Neural cell (in vitro differentiated cells): ENCODE data around the gene ETV7. TPM values are rescaled to one million over a fixed set of nuclear protein-coding genes. Genes with fewer than 3 reads are reported as not detected.
A peak's percentile ranks its signal among the peaks of the same experiment; 100 is the strongest.

ENCODE experiments used
- H2AFZ ChIP-seq: fragments of 200-600, 300-800 bp; sonication (generic), shearing (Covaris generic); 2 replicates; pipeline ENCODE4 v1.6.0; 2014; ENCODE audit warnings: low read depth, mild to moderate bottlenecking, antibody characterized with exemption, low read length, moderate library complexity
- H3F3A ChIP-seq: fragments of 200-600 bp; shearing (Covaris generic); 2 replicates; pipeline ENCODE4 v1.6.1; 2016; ENCODE audit warnings: mild to moderate bottlenecking, moderate library complexity, mixed read lengths, antibody characterized with exemption, low read length; ENCODE audit not compliant: insufficient read depth, poor library complexity, severe bottlenecking
- H3K27ac ChIP-seq: fragments of 200-600, 300-800 bp; sonication (generic), shearing (Covaris generic); 2 replicates; pipeline ENCODE4 v1.5.1; 2014; ENCODE audit warnings: mild to moderate bottlenecking, low read length, moderate library complexity
- H3K27me3 ChIP-seq: fragments of 300-800, 200-600 bp; sonication (generic), shearing (Covaris generic); 2 replicates; pipeline ENCODE4 v1.6.0; 2014; ENCODE audit warnings: mild to moderate bottlenecking, low read depth, low read length, moderate library complexity; ENCODE audit not compliant: insufficient read depth
- H3K36me3 ChIP-seq: fragments of 300-800, 200-600 bp; sonication (generic), shearing (Covaris generic); 2 replicates; pipeline ENCODE4 v1.5.1; 2014; ENCODE audit warnings: mild to moderate bottlenecking, antibody characterized with exemption, low read length, moderate library complexity; ENCODE audit not compliant: insufficient read depth
- H3K4me2 ChIP-seq: fragments of 300-800, 200-600 bp; sonication (generic), shearing (Covaris generic); 2 replicates; pipeline ENCODE4 v1.6.0; 2014; ENCODE audit warnings: mild to moderate bottlenecking, low read length
- H3K4me3 ChIP-seq: fragments of 300-800, 200-600 bp; sonication (generic), shearing (Covaris generic); 2 replicates; pipeline ENCODE4 v1.5.1; 2014; ENCODE audit warnings: mild to moderate bottlenecking, low read length, moderate library complexity
- H3K79me2 ChIP-seq: fragments of 200-600 bp; shearing (Covaris generic); replicated peaks from 2 replicates; pipeline ENCODE4 v1.6.0; 2014; ENCODE audit warnings: mild to moderate bottlenecking, low read length, moderate library complexity; ENCODE audit not compliant: insufficient read depth
- H3K9ac ChIP-seq: fragments of 300-800, 200-600 bp; sonication (generic), shearing (Covaris generic); 2 replicates; pipeline ENCODE4 v1.6.1; 2016; ENCODE audit warnings: mild to moderate bottlenecking, low read length, mixed read lengths
- H3K9me2 ChIP-seq: fragments of 200-600 bp; shearing (Covaris generic); 2 replicates; pipeline ENCODE4 v1.6.1; 2016; ENCODE audit warnings: mild to moderate bottlenecking, low read length, mixed read lengths; ENCODE audit not compliant: insufficient read depth
- H3K9me3 ChIP-seq: fragments of 200-600, 300-800 bp; sonication (generic), shearing (Covaris generic); 2 replicates; pipeline ENCODE4 v1.6.1; 2016; ENCODE audit warnings: mild to moderate bottlenecking, mixed run types, low read length, moderate library complexity, mixed read lengths
- H4K20me1 ChIP-seq: fragments of 200-600 bp; shearing (Covaris generic); 2 replicates; pipeline ENCODE4 v1.6.1; 2016; ENCODE audit warnings: mild to moderate bottlenecking, mixed run types; ENCODE audit not compliant: insufficient read depth
- CTCF ChIP-seq: fragments of 450-650 bp; IDR thresholded peaks from 2 replicates; pipeline ENCODE4 v1.5.1; 2014; ENCODE audit warnings: antibody characterized with exemption, mild to moderate bottlenecking, moderate library complexity; ENCODE audit not compliant: poor library complexity, severe bottlenecking
- EP300 ChIP-seq: fragments of 450-650 bp; conservative IDR thresholded peaks from 2 replicates; pipeline ENCODE4 v1.6.1; 2014; ENCODE audit warnings: antibody characterized with exemption, mild to moderate bottlenecking, moderate library complexity; ENCODE audit not compliant: poor library complexity, severe bottlenecking
- EZH2 ChIP-seq: fragments of 200-600, 300-800 bp; shearing (Covaris generic), sonication (generic); IDR thresholded peaks from 2 replicates; pipeline ENCODE4 v1.6.1; 2014; ENCODE audit warnings: antibody characterized with exemption, low read length, borderline replicate concordance, mild to moderate bottlenecking; ENCODE audit not compliant: insufficient read depth, poor library complexity, severe bottlenecking
- MXI1 ChIP-seq: fragments of 450-650 bp; conservative IDR thresholded peaks from 2 replicates; pipeline ENCODE4 v1.6.1; 2014; ENCODE audit warnings: antibody characterized with exemption, mild to moderate bottlenecking; ENCODE audit not compliant: poor library complexity, severe bottlenecking
- POLR2AphosphoS5 ChIP-seq: IDR thresholded peaks from 2 replicates; pipeline ENCODE4 v1.6.1; 2012
- RAD21 ChIP-seq: fragments of 450-650 bp; conservative IDR thresholded peaks from 2 replicates; pipeline ENCODE4 v1.6.1; 2014; ENCODE audit warnings: antibody characterized with exemption, mild to moderate bottlenecking, moderate library complexity
- REST ChIP-seq: IDR thresholded peaks from 2 replicates; pipeline ENCODE4 v1.6.1; 2012; ENCODE audit warnings: borderline replicate concordance
- SMC3 ChIP-seq: fragments of 450-650 bp; conservative IDR thresholded peaks from 2 replicates; pipeline ENCODE4 v1.6.1; 2014; ENCODE audit warnings: antibody characterized with exemption, mild to moderate bottlenecking, moderate library complexity; ENCODE audit not compliant: poor library complexity
- TAF1 ChIP-seq: IDR thresholded peaks from 2 replicates; pipeline ENCODE4 v1.6.1; 2012; ENCODE audit warnings: low read depth
- polyA plus RNA-seq: library from polyadenylated mRNA; depleted of rRNA; stranded (reverse); fragments of >200 nt; gene quantifications from 2 replicates; pipeline ENCODE4 v1.2.3, GENCODE V29; 2014

The ETV7 gene
- polyA plus RNA-seq, 1 donor from 2014 or later, result not detected

GRCh38 chr6:36389353-36389752, 1.9 kb upstream of the ETV7 start:
- Histone ChIP-seq H2AFZ (no peak overlapping the region), H3K9ac (no peak overlapping the region), H3K27me3 (peaks cover 50% of the 10 kb centered on the region), H3K9me2 (no peaks in the 10 kb centered on the region), H4K20me1 (no peaks in the 10 kb centered on the region), H3F3A (no peaks in the 10 kb centered on the region), H3K4me2 (no peak overlapping the region), H3K4me3 (no peak overlapping the region), H3K36me3 (no peaks in the 10 kb centered on the region), H3K9me3 (no peaks in the 10 kb centered on the region), H3K79me2 (no peaks in the 10 kb centered on the region), H3K27ac (no peak overlapping the region)
- no peak for TF ChIP-seq TAF1
- no peak for TF ChIP-seq MXI1
- no peak for TF ChIP-seq POLR2AphosphoS5
- TF ChIP-seq EP300, result no peak
- TF ChIP-seq RAD21, result no peak
- no peak for TF ChIP-seq REST
- no peak for TF ChIP-seq SMC3

DNA sequence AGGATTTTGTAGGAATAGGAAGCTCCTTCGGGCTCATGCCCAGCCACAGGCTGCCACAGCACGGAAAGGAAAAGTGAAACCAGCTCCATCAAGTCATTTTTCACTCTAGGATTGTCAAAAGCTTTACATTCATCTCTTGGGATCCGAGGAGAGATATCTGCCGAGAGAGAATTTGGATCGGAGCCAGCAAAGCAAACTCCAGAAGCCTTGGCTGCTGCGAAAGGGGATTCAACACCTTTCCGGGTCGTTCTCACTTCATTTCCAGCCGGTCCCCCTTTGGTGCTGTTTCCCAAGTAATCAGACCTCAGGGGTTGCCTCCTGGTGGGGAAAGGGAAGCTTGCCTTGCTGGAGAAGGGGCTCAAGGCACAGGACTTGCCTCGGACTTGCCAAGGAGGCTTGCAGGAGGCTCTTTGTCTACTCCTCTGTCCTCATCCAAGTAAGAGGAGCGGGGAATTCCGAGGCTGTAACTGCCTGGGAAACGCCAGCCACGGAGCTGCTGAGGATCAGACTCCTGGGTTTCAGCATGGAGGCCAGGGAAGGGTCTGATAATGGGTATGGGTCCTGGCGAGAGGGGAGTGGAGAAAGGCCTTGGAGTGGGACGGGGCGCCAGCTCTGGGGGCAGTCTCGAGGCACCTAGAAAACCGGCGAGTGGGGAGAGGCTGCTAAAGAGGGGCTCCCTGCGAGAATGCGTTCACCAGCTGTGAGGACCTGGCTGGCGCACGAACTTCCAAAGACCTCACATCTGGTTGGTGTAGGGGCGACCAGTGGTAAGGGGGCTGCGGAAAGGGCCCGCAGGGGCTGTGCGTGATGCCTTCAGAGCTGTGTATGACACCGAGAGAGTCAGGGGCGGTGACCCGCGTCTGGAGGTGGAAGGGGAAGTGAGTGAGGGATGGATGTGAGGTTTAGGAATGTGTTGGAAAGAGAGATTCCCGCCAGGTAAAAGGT, 702 bp downstream of the ETV7 start:
- no peak for TF ChIP-seq CTCF
- TF ChIP-seq SMC3, result no peak
- TF ChIP-seq RAD21, result no peak
- no peak for TF ChIP-seq REST
- TF ChIP-seq POLR2AphosphoS5, result no peak
- no peak for TF ChIP-seq TAF1
- no peak for TF ChIP-seq EZH2
- TF ChIP-seq MXI1, result no peak
- TF ChIP-seq EP300, result no peak
- H3K4me3 ChIP-seq, result peak overlapping the region; percentile 63
- peaks cover 50% of the 10 kb centered on the region for H3K27me3 ChIP-seq
- H4K20me1 ChIP-seq, result no peaks in the 10 kb centered on the region
- no peaks in the 10 kb centered on the region for H3K9me2 ChIP-seq
- no peaks in the 10 kb centered on the region for H3F3A ChIP-seq
- no peaks in the 10 kb centered on the region for H3K79me2 ChIP-seq
- H3K36me3 ChIP-seq, result no peaks in the 10 kb centered on the region
- H3K9ac ChIP-seq, result no peak overlapping the region
- H3K4me2 ChIP-seq, result peak overlapping the region; percentile 30
- H3K9me3 ChIP-seq, result no peaks in the 10 kb centered on the region
- H2AFZ ChIP-seq, result no peak overlapping the region
- H3K27ac ChIP-seq, result no peak overlapping the region
